Keratinocyte (primary cell): ENCODE data around the gene IRAK2. TPM values are rescaled to one million over a fixed set of nuclear protein-coding genes. Genes with fewer than 3 reads are reported as not detected.

Source experiments
- DNase-seq: peaks from one replicate; pipeline ENCODE4 v3.0.0-alpha.2; 2011; ENCODE audit warnings: low read depth, missing footprints, low spot score
- FAIRE-seq: peaks from 2 replicates; lab custom pipeline; 2011; peaks lifted over from hg19 to GRCh38; lab: Jason Lieb, UNC
- H2AFZ ChIP-seq: 2 replicates; pipeline ENCODE4 v1.6.0; 2012; ENCODE audit warnings: low read length, control low read depth, inconsistent platforms; ENCODE audit not compliant: control insufficient read depth
- H3K27ac ChIP-seq: 2 replicates; pipeline ENCODE4 v1.5.1; 2011; ENCODE audit warnings: low read length; ENCODE audit not compliant: control insufficient read depth, insufficient read depth
- H3K27me3 ChIP-seq: 3 replicates; pipeline ENCODE4 v1.6.0; 2011; ENCODE audit warnings: low read length; ENCODE audit not compliant: control insufficient read depth, insufficient read depth; ENCODE audit errors: extremely low read depth
- H3K36me3 ChIP-seq, 2 experiments: 2 replicates in 1 of 2; 3 replicates in 1 of 2; pipeline ENCODE4 v1.5.1; 2011; ENCODE audit warnings: low read length in 2 of 2, mild to moderate bottlenecking in 1 of 2; ENCODE audit not compliant: control insufficient read depth in 2 of 2, insufficient read depth in 2 of 2; ENCODE audit errors: extremely low read depth in 1 of 2
- H3K4me1 ChIP-seq: 3 replicates; pipeline ENCODE4 v1.5.1; 2011; ENCODE audit warnings: low read length; ENCODE audit not compliant: control insufficient read depth, insufficient read depth; ENCODE audit errors: extremely low read depth
- H3K4me2 ChIP-seq: 3 replicates; pipeline ENCODE4 v1.6.0; 2011; ENCODE audit warnings: low read depth, low read length; ENCODE audit not compliant: control insufficient read depth, insufficient read depth; ENCODE audit errors: extremely low read depth
- H3K4me3 ChIP-seq, 3 experiments: fragments of 200-600 bp in 1 of 3; sonication (generic) in 1 of 3; 2 replicates in 2 of 3; 3 replicates in 1 of 3; pipeline ENCODE4 v1.5.1; 2011 to 2016; ENCODE audit warnings: low read length in 3 of 3, mild to moderate bottlenecking in 3 of 3, control low read depth in 2 of 3, inconsistent platforms in 1 of 3, low read depth in 1 of 3, mixed read lengths in 1 of 3, mixed run types in 1 of 3, moderate library complexity in 1 of 3; ENCODE audit not compliant: control insufficient read depth in 2 of 3, insufficient read depth in 2 of 3; ENCODE audit errors: extremely low read depth in 1 of 3
- H3K79me2 ChIP-seq: 2 replicates; pipeline ENCODE4 v1.6.0; 2012; ENCODE audit warnings: low read length; ENCODE audit not compliant: control insufficient read depth, insufficient read depth
- H3K9ac ChIP-seq: 3 replicates; pipeline ENCODE4 v1.6.0; 2011; ENCODE audit warnings: low read length; ENCODE audit not compliant: control insufficient read depth, insufficient read depth; ENCODE audit errors: extremely low read depth
- H3K9me1 ChIP-seq: 3 replicates; pipeline ENCODE4 v1.6.0; 2011; ENCODE audit warnings: low read length; ENCODE audit not compliant: control insufficient read depth, insufficient read depth; ENCODE audit errors: extremely low read depth
- H3K9me3 ChIP-seq: 2 replicates; pipeline ENCODE4 v1.5.1; 2012; ENCODE audit warnings: low read depth, low read length; ENCODE audit not compliant: control insufficient read depth
- H4K20me1 ChIP-seq: 3 replicates; pipeline ENCODE4 v1.6.0; 2011; ENCODE audit warnings: low read length; ENCODE audit not compliant: control insufficient read depth, insufficient read depth; ENCODE audit errors: extremely low read depth
- EZH2 ChIP-seq: IDR thresholded peaks from one replicate; pipeline ENCODE4 v1.6.1; 2012; ENCODE audit warnings: inconsistent platforms, mild to moderate bottlenecking, low read length, moderate library complexity
- dilution Hi-C: fragments of 300-500 bp; cut with MboI; formaldehyde crosslinking; loops from one replicate; pipeline ENCODE4 v1.7.0; 2020; ENCODE audit warnings: low sequenced_read_pairs; ENCODE audit not compliant: extremely low pct_ligation_motif_present
- polyA plus RNA-seq, 5 experiments: library from polyadenylated mRNA; depleted of rRNA in 3 of 5; stranded (reverse) in 3 of 5; stranded (forward) in 1 of 5; unstranded in 1 of 5; fragments of >200 nt; gene quantifications; 1 replicate in 1 of 5; 2 replicates in 3 of 5; 3 replicates in 1 of 5; pipeline versions ENCODE4 v1.2.1 to v1.2.3, GENCODE V29; 2011 to 2012; ENCODE audit warnings: missing spikeins in 2 of 5, low read depth in 1 of 5, low replicate concordance in 1 of 5
- TF ChIP-seq, protein P1 (sequence below), 3 experiments: IDR thresholded peaks in 1 of 3; conservative IDR thresholded peaks in 1 of 3; optimal IDR thresholded peaks in 1 of 3; 2 replicates in 2 of 3; 3 replicates in 1 of 3; pipeline versions ENCODE3 to v1.5.1; 2011; ENCODE audit warnings: low read length in 3 of 3, mild to moderate bottlenecking in 3 of 3, moderate library complexity in 2 of 3, control low read depth in 1 of 3, inconsistent platforms in 1 of 3; ENCODE audit not compliant: insufficient read depth in 2 of 3; ENCODE audit errors: extremely low read depth in 1 of 3

IRAK2 gene
- polyA plus RNA-seq, 1 donor (not counting 4 experiments of a cell fraction or from before 2014, with no cell fraction given): 3.5 TPM

DNA sequence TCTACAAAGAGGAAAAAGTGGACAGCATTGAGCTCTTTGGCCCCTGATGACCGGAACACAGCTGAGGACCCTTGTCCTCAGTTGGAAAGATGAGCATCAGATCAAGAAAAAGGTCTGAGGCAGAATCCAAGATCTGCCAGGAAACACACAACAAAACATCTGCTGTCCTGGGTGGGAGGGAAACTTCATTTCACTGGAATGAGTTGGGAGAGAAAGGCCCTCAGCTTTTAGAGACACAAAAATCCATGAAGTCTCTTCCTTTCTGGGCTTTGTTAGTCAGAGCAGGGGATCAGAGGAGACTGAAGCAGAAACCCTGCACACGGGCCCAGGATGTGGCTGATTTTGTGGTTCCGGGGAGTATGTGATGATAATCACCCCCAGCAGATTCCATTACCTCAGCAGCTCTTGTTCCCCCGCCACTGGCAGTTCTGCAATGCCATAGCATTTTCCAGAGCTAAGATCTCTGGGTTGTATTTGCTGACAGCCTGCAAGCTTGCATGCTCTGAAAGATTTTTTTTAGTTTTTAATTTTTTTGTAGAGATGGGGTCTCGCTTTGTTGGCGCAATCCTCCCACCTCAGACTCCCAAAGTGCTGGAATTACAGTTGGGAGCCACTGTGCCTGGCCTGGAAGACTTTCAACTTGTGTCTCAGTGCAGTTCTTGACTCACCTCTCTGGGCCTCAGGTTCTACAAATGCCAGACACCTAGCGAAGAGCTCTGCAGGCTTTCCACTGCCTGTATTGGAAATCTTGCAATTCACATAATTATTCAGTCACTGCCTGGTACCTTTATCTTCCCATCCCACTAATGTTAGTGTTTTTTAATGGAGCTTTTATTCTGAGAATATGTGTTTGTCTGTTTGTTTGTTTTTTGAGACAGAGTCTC, 77.7 kb downstream of the IRAK2 start:
- no peak overlapping the region for H3K4me2 ChIP-seq
- DNase-seq (no peak), FAIRE-seq (no peak)
- no peaks in the 10 kb centered on the region for H3K9me3 ChIP-seq
- dilution Hi-C loops: no loop called here
- H2AFZ ChIP-seq: no peak overlapping the region
- no peaks in the 10 kb centered on the region for H4K20me1 ChIP-seq
- H3K9ac ChIP-seq: no peak overlapping the region
- H3K27ac ChIP-seq: no peak overlapping the region
- no peak for TF ChIP-seq EZH2
- TF ChIP-seq, protein P1, sequence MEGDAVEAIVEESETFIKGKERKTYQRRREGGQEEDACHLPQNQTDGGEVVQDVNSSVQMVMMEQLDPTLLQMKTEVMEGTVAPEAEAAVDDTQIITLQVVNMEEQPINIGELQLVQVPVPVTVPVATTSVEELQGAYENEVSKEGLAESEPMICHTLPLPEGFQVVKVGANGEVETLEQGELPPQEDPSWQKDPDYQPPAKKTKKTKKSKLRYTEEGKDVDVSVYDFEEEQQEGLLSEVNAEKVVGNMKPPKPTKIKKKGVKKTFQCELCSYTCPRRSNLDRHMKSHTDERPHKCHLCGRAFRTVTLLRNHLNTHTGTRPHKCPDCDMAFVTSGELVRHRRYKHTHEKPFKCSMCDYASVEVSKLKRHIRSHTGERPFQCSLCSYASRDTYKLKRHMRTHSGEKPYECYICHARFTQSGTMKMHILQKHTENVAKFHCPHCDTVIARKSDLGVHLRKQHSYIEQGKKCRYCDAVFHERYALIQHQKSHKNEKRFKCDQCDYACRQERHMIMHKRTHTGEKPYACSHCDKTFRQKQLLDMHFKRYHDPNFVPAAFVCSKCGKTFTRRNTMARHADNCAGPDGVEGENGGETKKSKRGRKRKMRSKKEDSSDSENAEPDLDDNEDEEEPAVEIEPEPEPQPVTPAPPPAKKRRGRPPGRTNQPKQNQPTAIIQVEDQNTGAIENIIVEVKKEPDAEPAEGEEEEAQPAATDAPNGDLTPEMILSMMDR (optimal IDR thresholded peaks at IDR 0.05 in 1 of 3, IDR thresholded peaks at IDR 0.05 in 1 of 3, conservative IDR thresholded peaks at IDR 0.05 in 1 of 3; ENCODE audit: extremely low read depth in 1 of 3, insufficient read depth in 2 of 3, low read length in 3 of 3): no peak
- peaks cover 2% of the 10 kb centered on the region for H3K4me1 ChIP-seq
- no peaks in the 10 kb centered on the region for H3K9me1 ChIP-seq
- H3K36me3 ChIP-seq: no peaks in the 10 kb centered on the region
- no peaks in the 10 kb centered on the region for H3K79me2 ChIP-seq
- no peaks in the 10 kb centered on the region for H3K27me3 ChIP-seq
- H3K4me3 ChIP-seq: no peak overlapping the region

DNA sequence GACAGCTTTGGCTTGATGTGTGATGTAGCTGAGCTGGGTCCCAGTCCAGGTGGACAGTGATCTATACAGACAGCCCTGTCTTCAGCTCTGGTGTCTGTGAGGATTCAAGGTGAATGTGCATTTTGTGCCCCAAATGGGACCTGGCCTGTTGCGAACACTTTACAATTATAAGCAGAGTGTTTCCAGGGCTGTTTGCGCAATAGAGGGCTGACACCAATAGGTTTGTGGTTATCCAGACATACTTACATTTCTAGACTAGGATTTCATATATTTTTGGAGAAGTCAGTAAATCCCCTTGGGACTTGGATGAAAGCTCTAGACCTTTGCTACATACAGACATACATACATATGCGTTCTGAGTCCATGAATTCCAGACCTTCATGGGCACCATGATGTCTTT, 79.3 kb downstream of the IRAK2 start:
- H3K4me3 ChIP-seq: no peak overlapping the region
- no peaks in the 10 kb centered on the region for H3K9me1 ChIP-seq
- dilution Hi-C loops: no loop called here
- peaks cover 5% of the 10 kb centered on the region for H3K79me2 ChIP-seq
- no peak overlapping the region for H2AFZ ChIP-seq
- no peak for FAIRE-seq
- H3K27me3 ChIP-seq: no peaks in the 10 kb centered on the region
- no peak overlapping the region for H3K4me2 ChIP-seq
- H3K36me3 ChIP-seq: no peaks in the 10 kb centered on the region
- DNase-seq: no peak
- H4K20me1 ChIP-seq: no peaks in the 10 kb centered on the region
- TF ChIP-seq, protein P1 (optimal IDR thresholded peaks at IDR 0.05 in 1 of 3, IDR thresholded peaks at IDR 0.05 in 1 of 3, conservative IDR thresholded peaks at IDR 0.05 in 1 of 3; ENCODE audit: extremely low read depth in 1 of 3, insufficient read depth in 2 of 3, low read length in 3 of 3): no peak
- TF ChIP-seq EZH2: no peak
- no peak overlapping the region for H3K9ac ChIP-seq
- H3K9me3 ChIP-seq: no peaks in the 10 kb centered on the region
- H3K4me1 ChIP-seq: peaks cover 2% of the 10 kb centered on the region
- no peak overlapping the region for H3K27ac ChIP-seq
